NCI-H2227 treated with DMSO at 0.1 percent for 48 hours (cell line): ENCODE measurements around the gene RASA4.
"Not testable (repeated sequence)": the region's sequence is repeated elsewhere in the genome, so short reads cannot be mapped to it uniquely, and the experiment has no call there.

Source experiments
- DNase-seq: peaks from one replicate; lab custom pipeline; 2025; lab: John Stamatoyannopoulos, UW

RASA4 gene

DNA sequence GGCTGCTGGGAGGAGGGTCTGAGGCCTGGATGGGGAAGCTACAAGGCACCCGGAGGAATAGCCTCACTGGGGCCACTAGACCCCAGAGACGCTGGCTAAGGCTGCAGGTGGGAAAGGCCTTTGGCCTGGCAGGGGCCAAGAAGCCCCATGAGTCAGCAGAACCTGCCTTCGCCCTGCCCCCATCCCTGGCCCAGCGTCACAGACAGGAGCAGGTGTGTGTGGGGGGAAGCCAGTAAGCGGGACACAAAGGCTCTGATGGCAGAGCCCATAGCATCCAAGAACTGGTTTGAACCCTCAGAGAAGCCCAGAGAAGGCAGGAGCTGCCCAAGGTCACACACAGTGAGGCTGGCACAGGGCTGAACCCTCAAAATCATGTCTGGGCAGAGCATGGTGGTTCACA, 9.7 kb downstream of the RASA4 start:
- DNase-seq = not testable (repeated sequence)

DNA sequence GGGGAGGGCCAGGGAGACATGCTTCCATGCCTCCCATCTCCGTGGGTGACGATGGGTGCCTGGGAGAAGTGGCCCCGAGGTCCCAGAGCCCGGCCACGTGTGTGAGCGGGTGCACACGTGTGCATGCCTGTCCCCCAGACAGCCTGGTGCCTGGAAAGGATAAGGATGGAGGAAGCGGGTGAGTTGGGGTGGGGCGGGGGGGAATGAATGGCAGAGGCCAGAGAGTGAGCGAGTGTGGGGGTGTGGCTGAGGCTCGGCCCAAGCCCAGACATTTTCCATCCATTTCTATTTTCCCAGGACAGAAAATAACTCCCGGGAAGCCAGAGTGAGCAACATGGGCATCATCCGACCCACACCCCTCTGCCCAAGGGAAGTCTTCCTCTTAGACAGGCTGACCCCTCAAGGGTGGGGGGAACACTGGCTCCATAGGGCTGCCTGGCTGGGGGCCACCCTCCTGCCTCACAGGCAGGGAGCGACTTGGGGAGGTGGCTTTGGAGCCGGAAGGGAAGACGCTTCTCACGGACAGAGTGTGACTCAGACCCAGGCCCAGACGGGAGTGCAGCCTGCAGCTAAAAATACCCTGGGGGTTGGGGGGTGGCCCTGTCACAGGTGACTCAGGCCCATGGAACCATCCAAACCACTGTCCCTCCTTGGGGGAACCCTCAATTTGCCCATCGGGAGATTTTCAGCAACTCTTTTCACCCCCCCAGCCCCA, 12.0 kb downstream of the RASA4 start:
- not testable (repeated sequence) for DNase-seq

DNA sequence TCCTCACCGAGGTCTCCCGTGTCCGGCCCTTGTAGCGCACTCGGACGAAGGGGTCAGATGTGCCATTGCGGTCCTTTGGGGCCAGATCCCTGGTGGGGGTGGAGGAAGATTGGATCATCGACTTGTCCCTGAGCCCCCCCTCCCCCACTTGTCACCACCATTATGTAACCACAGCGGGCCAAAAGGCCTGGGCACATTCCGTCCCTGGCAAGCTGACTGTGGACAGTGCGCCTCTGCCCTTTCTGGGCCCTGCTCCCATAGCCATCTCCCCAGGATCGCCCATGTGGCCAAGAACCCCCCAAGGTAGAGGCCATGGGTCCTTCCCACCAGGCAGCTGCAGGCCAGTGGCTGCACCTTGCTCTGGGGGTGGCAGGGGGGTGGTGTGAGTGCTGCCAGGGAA, 14.2 kb downstream of the RASA4 start:
- DNase-seq = not testable (repeated sequence)

DNA sequence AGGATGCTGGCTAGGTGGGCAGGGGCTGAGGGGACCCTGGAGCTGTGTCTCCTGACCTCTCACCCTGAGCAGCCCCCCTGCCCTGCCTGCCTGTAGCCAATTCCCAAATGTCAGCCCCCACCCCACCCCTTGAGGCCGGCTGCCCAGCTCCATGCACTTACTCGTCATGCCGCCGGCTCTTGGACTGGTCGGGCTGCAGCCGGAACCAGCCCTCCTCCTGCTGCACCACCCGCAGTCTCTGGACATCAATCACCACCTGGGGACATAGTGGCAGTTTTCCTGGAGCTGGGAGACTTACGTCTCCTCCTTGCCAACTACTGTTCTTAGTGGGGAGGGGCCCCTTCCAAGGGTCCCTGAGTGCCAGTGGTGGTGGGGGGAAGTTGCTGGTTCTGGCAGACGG, 16.9 kb downstream of the RASA4 start:
- not testable (repeated sequence) for DNase-seq

DNA sequence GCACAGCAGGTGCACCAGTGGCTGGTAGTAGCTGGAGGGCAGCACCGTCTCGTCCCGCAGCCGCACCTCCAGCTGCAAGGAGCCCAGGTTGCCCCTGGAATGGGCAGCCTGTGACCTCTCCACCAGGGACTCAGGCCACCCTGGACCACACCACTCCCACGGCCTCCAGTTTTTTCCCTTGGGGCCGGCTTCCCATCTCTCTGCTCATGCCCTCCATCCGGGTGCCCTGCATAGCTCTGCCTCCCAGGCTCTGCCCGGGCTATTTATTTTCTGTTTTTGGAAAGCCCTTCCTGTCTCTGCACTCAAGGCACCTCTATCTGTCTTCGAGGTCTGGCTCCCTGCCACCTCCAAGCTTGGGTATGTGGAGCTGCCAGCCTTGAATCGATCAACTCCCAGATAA, 20.5 kb downstream of the RASA4 start:
- DNase-seq = not testable (repeated sequence)

DNA sequence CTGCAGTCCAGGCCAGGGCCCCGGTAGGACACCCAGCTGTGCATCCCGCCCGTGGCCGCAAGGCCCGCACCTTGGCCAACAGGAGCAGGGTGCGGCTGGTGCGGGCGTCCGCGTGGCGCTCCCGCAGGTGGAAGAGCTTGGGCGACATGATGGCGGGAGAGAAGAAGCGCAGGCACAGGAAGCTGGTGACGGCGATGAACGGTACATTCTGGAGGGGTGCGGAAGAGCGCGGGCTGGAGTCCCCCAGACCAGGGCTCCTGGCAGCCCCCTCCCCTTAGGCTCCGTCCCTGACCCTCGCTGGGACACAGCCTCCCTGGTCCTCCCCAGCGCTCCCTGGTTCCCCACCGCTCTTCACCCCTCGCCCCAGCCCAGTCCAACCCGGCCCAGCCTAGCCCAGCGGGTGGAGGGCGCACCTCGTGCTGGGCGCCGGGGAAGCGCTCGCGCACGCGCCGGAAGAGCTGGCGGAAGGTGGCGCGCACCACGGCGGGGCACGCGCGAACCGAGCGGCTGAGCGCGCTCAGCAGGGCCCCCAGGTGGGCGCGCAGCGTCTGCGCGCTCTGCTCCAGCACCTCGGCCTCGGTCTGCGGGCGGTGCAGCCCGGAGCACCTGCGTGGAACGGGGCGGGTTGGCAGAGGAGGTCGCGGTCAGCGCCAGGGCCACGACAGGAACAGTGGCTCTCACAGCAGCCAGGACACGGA, 22.8 kb downstream of the RASA4 start:
- not testable (repeated sequence) for DNase-seq

DNA sequence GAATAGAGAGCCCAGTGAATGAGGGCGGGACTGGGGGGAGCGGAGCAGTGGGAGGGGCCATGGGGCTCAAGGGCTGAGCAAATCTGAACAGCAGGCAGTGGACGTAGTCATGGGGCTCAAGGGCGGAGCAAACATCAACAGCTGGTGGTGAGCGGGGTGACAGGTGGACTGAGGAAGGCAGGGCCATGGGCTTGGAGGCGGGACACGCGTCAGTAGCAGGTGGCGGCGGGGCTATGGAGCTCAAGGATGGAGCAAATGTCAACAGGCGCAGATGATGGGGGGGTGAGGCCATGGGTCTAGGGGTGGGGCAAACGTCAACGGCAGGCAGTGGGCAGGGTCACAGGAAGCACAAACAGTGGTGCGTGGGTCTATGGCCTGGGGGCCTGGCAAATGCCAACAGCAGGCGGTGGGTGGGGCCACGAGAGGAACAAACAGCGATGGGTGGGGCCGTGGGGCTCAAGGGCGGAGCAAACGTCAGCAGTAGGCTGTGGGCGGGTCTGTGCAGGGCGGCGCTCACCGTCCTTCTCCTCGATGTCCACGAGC, 24.0 kb downstream of the RASA4 start:
- not testable (repeated sequence) for DNase-seq

DNA sequence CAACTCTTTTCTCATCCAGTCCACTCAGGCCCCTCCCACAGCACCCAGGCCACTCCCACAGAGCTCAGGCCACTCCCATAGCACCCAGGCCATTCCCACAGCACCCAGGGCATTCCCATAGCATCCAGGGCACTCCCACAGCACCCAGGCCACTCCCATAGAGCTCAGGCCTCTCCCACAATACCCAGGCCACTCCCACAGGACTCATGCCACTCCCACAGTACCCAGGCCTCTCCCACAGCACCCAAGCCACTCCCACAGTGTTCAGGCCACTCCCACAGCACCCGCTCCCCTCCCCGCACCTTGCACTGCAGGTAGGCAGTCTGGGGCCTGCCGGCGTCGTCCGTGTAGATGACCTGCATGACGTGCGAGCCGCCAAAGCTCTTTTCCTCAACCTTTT, 26.7 kb downstream of the RASA4 start:
- DNase-seq = not testable (repeated sequence)

DNA sequence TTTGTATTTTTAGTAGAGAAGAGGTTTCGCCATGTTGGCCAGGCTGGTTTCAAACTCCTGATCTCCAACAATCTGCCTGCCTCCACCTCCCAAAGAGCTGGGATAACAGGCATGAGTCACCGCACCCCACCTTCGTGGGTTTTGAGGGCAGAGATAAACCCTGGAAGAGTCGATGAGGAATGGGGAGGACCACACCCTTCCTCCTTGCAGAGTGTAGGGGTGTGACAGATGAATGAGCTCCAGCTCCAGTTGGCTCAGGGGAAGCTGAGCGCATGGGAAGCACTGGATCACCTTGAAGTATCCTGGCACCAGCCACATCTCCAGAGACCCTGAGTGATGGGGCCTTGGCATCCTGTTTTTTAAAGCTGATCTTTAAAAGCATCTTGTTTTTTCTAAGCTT, 33.1 kb downstream of the RASA4 start:
- not testable (repeated sequence) for DNase-seq

DNA sequence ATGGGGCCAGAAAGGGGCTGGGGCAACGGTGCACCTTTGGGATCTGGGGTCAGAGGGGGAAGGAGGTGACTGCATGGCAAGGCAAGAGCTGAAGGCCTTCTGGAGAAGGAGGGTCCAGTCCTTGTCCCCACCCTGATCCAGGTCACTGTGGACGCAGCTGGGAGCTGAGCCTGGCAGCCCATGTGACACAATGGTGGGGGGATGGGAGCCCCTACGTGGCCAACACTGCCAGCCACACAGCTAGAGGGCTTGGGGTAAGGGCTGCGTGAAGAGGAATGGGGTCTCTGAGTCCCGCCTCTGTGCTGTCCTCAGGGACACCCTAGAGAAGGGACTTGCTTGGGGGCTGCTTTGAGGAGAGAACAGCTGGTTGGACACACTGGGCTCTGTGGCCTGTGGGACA, 34.8 kb downstream of the RASA4 start:
- not testable (repeated sequence) for DNase-seq

DNA sequence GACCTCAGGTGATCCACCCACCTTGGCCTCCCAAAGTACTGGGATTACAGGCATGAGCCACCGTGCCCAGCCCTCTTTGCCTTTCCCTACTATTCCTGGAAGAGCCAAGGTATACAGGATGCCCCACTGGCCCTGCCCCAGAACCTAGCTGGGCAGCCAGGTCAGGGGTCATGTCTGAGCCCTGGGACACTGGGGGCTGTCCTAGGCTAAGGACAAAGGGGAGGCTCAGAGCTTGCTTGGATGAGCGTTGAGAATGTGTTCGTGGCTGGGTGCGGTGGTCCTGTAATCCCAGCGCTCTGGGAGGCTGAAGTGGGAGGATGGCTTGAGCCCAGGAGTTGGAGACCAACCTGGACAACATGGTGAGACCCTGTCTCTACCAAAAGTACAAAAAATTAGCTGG, 38.1 kb downstream of the RASA4 start:
- DNase-seq = not testable (repeated sequence)

DNA sequence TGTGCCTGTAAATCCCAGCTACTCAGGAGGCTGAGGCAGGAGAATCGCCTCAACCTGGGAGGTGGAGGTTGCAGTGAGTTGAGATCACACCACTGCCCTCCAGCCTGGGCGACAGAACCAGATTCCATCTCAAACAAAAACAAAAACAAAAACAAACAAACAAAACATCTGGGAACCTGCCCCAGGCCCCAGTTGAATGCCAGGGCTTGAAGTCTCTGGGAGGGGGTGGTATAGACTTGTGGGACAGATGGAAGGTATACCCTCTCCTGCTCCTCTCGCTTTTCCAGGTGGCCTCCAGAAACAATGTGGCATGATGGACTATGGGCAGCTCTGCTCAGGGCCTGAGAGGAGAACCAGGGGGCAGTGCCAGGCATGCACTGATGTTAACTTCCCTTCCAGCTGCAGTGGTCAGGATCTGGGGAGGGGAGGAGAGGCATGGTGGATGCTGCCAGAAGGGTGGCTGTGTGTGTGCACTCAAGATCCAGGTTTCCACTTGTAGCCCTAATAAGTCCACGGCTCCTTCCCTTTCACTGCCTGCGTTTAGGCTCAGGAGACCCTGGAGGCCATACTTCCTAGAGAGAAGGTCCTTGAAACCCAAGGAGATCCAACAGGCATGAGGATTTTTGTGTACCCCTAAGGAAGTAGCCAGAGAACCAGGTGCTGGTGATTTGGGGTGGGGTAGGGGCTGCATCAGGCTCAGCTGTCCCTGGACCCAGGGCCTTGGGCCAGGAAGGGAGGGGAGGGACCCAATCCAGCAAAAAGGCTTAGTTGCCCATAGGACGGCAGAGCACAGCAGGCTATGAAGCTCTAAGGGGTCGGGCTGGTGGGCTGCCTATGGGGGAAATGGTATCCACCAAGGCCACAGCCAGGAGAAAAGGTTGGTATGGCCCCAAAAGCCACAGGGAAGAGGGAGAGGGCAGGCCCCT, 39.0 kb downstream of the RASA4 start:
- not testable (repeated sequence) for DNase-seq

DNA sequence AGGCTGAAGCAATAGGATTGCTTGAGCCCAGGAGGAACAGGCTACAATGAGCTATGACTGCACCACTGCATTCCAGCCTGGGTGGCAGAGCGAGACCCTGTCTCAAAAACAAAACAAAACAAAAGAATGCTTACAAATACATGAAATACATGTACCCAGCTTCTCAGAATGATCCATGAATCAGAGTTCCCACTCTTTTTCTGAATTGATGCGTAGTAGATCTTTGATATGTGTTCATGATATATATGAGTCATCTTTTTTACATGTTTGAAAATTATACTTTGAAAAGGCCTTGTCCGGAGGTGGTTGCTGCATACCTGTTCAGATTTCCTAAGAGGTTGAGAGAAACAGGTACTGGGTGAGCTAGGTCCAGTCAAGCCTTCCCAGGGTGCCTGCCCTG, 40.2 kb downstream of the RASA4 start:
- not testable (repeated sequence) for DNase-seq

DNA sequence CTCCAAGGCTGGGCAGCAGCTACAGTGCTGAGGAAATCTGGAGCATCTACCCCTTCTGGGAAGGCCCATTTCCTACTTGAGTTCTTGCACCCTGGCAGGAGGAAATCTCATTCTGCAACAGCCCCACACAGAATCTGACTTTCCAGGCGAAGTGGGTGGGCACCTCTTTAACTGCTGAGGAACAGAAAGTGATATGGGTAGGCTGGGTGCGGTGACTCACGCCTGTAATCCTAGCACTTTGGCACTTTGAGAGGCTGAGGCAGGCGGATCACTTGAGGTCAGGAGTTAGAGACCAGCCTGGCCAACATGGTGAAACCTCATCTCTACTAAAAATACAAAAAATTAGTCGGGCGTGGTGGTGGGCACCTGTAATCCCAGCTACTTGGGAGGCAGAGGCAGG, 41.9 kb downstream of the RASA4 start:
- not testable (repeated sequence) for DNase-seq

DNA sequence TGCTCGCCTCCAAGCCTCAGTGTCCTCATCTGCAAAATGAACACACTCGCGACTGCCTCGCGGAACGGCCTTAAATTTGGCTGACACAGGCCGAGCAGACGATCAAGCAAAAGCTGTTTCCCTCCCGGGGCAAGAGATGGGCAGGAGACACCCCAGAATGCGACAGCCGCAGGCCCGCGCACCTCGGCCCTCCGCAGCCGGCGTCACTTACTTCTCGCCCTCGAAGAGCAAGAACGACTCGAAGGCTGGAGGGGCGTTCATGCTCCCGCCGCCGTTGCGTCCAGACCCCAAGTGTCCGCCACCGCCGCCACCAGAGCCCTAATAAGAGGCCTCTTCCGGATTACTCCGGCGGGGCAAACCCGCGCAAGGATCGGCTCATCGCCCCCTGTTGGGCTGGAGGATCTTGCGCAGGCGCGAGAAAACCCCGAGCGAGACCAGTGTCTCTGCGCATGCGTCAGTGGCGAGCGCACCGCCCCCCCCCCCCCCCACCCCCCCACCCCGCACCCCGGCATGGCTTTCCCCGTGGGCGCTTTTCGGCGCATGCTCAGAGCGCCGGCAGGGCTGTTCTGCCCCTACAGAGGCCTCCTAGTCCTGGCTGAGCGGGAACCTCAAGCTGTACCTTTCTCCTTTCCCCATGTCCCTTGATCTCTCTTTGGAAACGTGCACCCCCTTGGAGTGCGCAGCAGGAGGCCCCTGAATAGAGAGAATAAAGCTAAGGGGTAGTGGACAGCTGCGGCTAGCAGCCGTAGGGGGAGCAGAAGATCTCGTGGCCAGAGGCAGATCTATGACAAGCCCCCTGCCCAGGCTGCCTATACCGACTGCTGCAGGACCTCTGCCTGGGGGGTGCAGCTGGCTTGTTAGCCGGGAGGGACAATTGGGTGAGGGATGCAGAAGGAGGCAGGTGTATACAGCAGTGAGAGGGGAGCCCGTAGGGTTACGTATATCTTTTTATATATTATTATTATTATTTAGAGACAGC, 44.0 kb downstream of the RASA4 start, which contains the start of gene POLR2J3:
Gene POLR2J3, minus strand, starts transcription at position 323 of the 979 bp plus-strand sequence. Its CDS starts 62 bp downstream, at position 261.
- DNase-seq = not testable (repeated sequence)

DNA sequence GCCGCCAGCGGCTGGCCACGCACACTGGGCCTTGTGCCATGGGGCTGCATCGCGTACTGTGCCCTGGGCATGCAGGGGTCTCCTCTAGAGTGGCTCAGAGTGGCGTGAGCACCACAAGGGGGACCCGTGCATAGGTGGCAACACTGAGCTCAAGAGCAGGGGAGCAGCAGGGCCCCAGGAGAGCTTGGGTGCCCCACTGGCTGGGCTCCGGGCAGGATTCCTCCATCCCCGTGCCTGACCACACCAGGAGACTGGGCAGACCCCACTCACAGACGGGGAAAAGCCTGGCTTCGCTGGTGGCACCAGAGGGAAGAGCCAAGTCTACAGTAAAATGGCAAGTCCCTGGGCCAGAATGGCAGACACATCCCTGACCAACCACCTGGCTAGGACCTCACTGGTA, 47.9 kb downstream of the RASA4 start:
- DNase-seq = not testable (repeated sequence)

DNA sequence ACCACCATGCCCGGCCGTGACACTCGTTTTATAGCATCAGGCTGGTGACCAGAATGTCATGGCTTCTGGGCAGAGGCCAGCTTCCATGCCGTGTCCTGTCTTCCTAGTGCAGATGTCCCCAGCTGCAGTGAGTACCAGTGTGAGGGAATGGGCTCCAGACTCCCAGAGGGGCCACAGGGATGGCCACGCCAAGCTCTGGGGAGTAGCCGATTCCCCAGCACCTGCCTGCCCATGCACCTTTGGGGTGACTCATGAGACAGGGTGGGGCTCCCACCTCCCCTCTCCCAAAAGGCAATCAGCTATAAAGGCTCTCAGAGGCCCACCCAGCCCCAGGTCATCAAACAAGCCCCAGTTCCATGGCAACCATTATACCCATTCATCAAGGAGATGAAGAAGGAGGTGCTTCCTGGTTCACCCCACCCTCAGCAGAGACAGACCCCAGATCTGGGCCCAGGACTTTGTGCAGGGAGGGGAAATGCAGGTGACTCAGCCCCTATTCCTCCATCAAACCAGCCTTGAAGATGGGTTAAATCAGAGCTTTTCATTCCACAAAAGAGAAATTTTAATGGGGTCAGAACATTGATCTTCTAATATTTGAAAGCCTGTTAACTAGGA, 65.6 kb downstream of the RASA4 start, which contains the start of gene SPDYE2:
Gene SPDYE2, plus strand, starts transcription at position 419 of the 615 bp plus-strand sequence. CDS start 2,030 bp downstream, outside the sequence.
- not testable (repeated sequence) for DNase-seq

DNA sequence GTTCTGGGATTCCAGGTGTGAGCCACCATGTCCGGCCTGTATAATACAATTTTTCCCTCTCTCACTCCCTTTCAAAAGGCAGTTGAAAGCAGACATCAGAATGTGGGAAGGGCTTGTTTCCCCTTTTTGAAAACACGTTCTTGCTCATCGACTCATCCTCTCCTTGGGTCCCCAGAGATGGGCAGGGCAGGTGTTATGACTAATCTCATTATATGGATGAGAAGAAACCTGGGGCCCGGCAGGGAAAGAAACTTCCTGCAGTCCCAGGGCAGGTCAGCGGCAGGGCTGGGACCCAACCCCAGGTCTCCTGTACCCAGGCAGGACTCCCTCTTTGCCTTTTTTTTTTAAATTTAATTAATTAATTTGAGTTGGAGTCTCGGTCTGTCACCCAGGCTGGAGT, 70.2 kb downstream of the RASA4 start:
- DNase-seq = not testable (repeated sequence)

DNA sequence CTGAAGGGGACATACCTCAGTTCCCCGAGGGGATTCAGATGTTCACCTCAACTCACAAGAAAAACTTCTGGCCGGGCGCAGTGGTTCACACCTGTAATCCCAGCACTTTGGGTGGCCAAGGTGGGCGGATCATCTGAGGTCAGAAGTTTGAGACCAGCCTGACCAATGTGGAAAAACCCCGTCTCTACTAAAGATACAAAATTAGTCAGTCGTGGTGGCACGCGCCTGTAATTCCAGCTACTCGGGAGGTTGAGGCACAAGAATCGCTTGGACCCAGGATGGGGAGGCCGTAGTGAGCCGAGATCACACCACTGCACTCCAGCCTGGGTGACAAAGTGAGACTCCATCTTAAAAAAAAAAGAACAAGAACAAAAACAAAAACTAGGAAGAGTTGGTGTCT, 71.3 kb downstream of the RASA4 start:
- not testable (repeated sequence) for DNase-seq

DNA sequence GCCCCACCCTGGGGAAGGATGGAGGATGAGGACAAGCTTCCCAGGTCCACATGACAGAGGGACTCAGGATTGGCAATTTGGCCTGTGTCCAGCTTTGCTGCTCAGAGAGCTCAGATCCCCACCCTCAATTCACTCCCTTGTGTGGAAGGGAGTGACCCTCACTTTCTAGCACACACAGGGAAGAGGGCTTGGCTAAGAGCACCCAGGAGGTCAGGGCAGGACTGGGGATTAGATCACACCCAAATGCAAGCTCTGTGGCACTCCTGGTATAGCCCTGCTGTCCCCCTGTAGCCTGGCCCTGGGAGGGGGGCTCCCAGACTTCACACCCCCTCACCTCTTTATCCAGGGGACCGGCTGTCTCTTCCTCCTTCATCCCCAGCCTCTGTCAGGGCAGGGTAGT, 72.2 kb downstream of the RASA4 start:
- DNase-seq = not testable (repeated sequence)
